Measurements from ENCODE around the gene APBB1. TPM values are rescaled to one million over a fixed set of nuclear protein-coding genes. Genes with fewer than 3 reads are reported as not detected.
A peak's percentile ranks its signal among the peaks of the same experiment; 100 is the strongest.

Gene APBB1
- total RNA-seq, 1 experiment from 2014 or later, result 34.8 TPM

DNA sequence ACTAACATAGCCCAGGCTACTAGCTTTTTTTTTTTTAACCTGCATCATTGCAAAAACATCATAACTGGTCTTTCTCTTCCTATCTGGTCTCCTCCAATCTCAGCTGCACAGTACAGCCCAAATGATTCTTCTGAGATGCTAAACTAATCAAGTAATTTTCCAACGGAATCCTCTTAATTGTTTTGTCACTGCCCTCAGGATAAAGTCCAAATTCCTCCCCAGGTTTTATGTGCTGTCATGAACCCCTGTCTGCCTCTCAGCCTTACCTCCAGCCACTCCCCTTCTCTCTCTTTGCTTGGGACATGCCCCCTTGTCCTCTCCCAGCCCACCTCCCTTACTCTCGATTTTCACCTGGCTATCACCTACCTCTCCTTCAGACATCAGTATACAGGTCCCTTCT, 12.5 kb downstream of the APBB1 start:
- Histone ChIP-seq H2BK120ac (ENCODE audit: low read depth, low read length, poor library complexity, severe bottlenecking) (no peak overlapping the region), H2AFZ (ENCODE audit: low read length) (no peak overlapping the region), H2BK15ac (ENCODE audit: low read depth, low read length) (no peak overlapping the region), H3K27me3 (ENCODE audit: insufficient read depth, low read length) (no peaks in the 10 kb centered on the region), H3K9me3 (ENCODE audit: control insufficient read depth, low read depth, low read length) (no peaks in the 10 kb centered on the region), H2BK20ac (ENCODE audit: low read depth, low read length, poor library complexity, severe bottlenecking) (no peak overlapping the region), H3K18ac (ENCODE audit: insufficient read length, low read depth, low read length) (no peak overlapping the region), H3K4me2 (ENCODE audit: insufficient read depth, insufficient read length, low read length) (no peak overlapping the region), H2BK12ac (ENCODE audit: insufficient read length, low read depth, low read length) (no peak overlapping the region), H3K23me2 (ENCODE audit: insufficient read length, low read depth, low read length, poor library complexity, severe bottlenecking) (no peaks in the 10 kb centered on the region), H4K8ac (replicated peaks; ENCODE audit: insufficient read length, low read depth, low read length) (no peak overlapping the region), H4K5ac (ENCODE audit: insufficient read length, low read depth, low read length) (no peak overlapping the region), H3K4ac (ENCODE audit: low read depth, low read length) (no peak overlapping the region), H3K14ac (ENCODE audit: insufficient read depth, low read length) (no peak overlapping the region), H3K27ac (ENCODE audit: insufficient read length, low read depth, low read length) (no peak overlapping the region), H4K20me1 (ENCODE audit: control insufficient read depth, insufficient read depth, insufficient read length) (no peaks in the 10 kb centered on the region), H3K79me1 (ENCODE audit: insufficient read depth, low read depth, low read length, poor library complexity, severe bottlenecking) (no peaks in the 10 kb centered on the region), H3K4me1 (ENCODE audit: insufficient read depth, low read length) (no peaks in the 10 kb centered on the region), H3K79me2 (ENCODE audit: insufficient read depth, low read length) (no peaks in the 10 kb centered on the region), H3K56ac (ENCODE audit: insufficient read length, low read depth, low read length) (no peak overlapping the region), H3K9ac (ENCODE audit: extremely low read depth, insufficient read length, low read length) (no peak overlapping the region), H3T11ph (ENCODE audit: low read length) (no peak overlapping the region), H2AK5ac (ENCODE audit: insufficient read length, low read length) (no peak overlapping the region), H3K23ac (ENCODE audit: insufficient read length, low read depth, low read length) (no peak overlapping the region), H2BK5ac (ENCODE audit: insufficient read length, low read length) (no peak overlapping the region), H4K91ac (ENCODE audit: insufficient read length, low read depth, low read length) (no peak overlapping the region)
- no peak for DNase-seq
- no CpG with 5 or more reads among the region's 2 CpGs for WGBS (ENCODE audit: extremely low coverage, insufficient read length, low lambda C conversion rate)
- Mint-ChIP-seq H3K27ac (peak overlapping the region in 1 of 3 experiments; percentile 2; a peak in 4 of 7 replicates), H3K4me3 (no peak overlapping the region), H3K36me3 (ENCODE audit: insufficient read depth in 1 of 3, low read depth in 3 of 3) (peaks cover 0 to 10% (median 4%) of the 10 kb centered on the region in 3 experiments; a peak in 3 of 7 replicates), H3K4me1 (peaks cover 7 to 23% of the 10 kb centered on the region in 2 experiments), H3K9me3 (no peaks in the 10 kb centered on the region), H3K27me3 (ENCODE audit: low read depth) (no peaks in the 10 kb centered on the region)
- TF ChIP-seq CTCF (conservative IDR thresholded peaks at IDR 0.05), result no peak

All from H9 (cell line).